SK-N-SH (cell line): ENCODE results near the gene CERS6.

ENCODE experiments used
- EP300 ChIP-seq, 2 experiments: IDR thresholded peaks; 2 replicates each; pipeline versions ENCODE4 v1.4.0 to v1.6.1; 2012; ENCODE audit warnings: borderline replicate concordance in 1 of 2, low read depth in 1 of 2, low read length in 1 of 2
- JUND ChIP-seq: IDR thresholded peaks from 2 replicates; pipeline ENCODE4 v1.4.0; 2012
- MAX ChIP-seq: IDR thresholded peaks from 2 replicates; pipeline ENCODE4 v1.4.0; 2012; ENCODE audit warnings: low read depth
- MXI1 ChIP-seq: IDR thresholded peaks from 2 replicates; pipeline ENCODE4 v1.6.1; 2012; ENCODE audit warnings: mild to moderate bottlenecking, low read depth, low read length, improper control_type of control experiment
- POLR2AphosphoS5 ChIP-seq: IDR thresholded peaks from 2 replicates; pipeline ENCODE4 v1.6.1; 2012; ENCODE audit warnings: low read depth, low read length
- RCOR1 ChIP-seq: fragments of 150-350 bp; IDR thresholded peaks from 2 replicates; pipeline ENCODE4 v1.6.1; 2017; ENCODE audit warnings: antibody characterized with exemption, low read length
- RFX5 ChIP-seq: IDR thresholded peaks from 2 replicates; pipeline ENCODE4 v1.6.1; 2012; ENCODE audit warnings: mild to moderate bottlenecking, improper control_type of control experiment, low read length
- RXRA ChIP-seq: IDR thresholded peaks from 2 replicates; pipeline ENCODE4 v1.4.0; 2012; ENCODE audit warnings: low read depth, mild to moderate bottlenecking, borderline replicate concordance
- SMC3 ChIP-seq: IDR thresholded peaks from 2 replicates; pipeline ENCODE4 v1.6.1; 2012; ENCODE audit warnings: low read depth, low read length, improper control_type of control experiment
- TAF1 ChIP-seq: IDR thresholded peaks from 2 replicates; pipeline ENCODE4 v1.6.1; 2012; ENCODE audit warnings: low read depth, mild to moderate bottlenecking, low read length, moderate library complexity, borderline replicate concordance
- TF ChIP-seq, protein P1 (sequence below): fragments of 200-600 bp; sonication (generic); IDR thresholded peaks from 2 replicates; pipeline ENCODE4 v1.6.1; 2017; ENCODE audit warnings: antibody characterized with exemption, mild to moderate bottlenecking, moderate library complexity

DNA sequence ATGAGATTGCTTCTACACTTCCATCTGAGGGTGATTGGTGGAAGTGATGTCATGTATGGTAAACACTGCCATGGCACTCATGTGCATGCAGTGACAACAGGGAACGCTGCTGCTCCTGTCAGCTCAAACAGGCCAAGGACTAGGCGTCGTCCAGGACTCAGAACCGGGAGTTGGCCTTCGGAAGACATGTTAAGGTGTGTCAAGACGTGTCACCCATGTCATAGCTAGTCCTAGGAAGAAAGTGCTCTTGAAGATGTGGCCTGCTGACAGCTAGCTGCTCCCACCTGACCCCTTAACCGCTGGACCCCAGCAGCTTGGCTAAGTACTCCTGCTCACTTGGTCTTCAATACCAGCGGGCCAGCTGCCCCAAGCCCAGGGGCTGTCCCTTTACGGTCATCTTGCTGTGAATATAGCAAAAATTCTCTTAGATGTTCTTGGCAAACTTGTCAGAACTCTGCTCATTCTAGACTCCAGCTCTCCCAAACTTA lies 340.1 kb downstream of the CERS6 start:
- TF ChIP-seq, protein P1, sequence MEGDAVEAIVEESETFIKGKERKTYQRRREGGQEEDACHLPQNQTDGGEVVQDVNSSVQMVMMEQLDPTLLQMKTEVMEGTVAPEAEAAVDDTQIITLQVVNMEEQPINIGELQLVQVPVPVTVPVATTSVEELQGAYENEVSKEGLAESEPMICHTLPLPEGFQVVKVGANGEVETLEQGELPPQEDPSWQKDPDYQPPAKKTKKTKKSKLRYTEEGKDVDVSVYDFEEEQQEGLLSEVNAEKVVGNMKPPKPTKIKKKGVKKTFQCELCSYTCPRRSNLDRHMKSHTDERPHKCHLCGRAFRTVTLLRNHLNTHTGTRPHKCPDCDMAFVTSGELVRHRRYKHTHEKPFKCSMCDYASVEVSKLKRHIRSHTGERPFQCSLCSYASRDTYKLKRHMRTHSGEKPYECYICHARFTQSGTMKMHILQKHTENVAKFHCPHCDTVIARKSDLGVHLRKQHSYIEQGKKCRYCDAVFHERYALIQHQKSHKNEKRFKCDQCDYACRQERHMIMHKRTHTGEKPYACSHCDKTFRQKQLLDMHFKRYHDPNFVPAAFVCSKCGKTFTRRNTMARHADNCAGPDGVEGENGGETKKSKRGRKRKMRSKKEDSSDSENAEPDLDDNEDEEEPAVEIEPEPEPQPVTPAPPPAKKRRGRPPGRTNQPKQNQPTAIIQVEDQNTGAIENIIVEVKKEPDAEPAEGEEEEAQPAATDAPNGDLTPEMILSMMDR: no peak
- no peak for TF ChIP-seq EP300 (IDR thresholded peaks at IDR 0.05; ENCODE audit: borderline replicate concordance in 1 of 2, low read depth in 1 of 2, low read length in 1 of 2)
- no peak for TF ChIP-seq RCOR1
- no peak for TF ChIP-seq RXRA
- no peak for TF ChIP-seq MAX
- no peak for TF ChIP-seq SMC3
- TF ChIP-seq TAF1: no peak
- no peak for TF ChIP-seq JUND
- TF ChIP-seq POLR2AphosphoS5: no peak
- TF ChIP-seq RFX5: no peak
- no peak for TF ChIP-seq MXI1
